CD4-positive, alpha-beta T cell treated with Interferon gamma for 1 hour (primary cell): ENCODE measurements around the gene PPP6C.
"Not testable (repeated sequence)": the region's sequence is repeated elsewhere in the genome, so short reads cannot be mapped to it uniquely, and the experiment has no call there.

ENCODE experiments used
- DNase-seq: peaks from one replicate; pipeline ENCODE4 v3.0.0-alpha.2; 2020

Gene PPP6C

DNA sequence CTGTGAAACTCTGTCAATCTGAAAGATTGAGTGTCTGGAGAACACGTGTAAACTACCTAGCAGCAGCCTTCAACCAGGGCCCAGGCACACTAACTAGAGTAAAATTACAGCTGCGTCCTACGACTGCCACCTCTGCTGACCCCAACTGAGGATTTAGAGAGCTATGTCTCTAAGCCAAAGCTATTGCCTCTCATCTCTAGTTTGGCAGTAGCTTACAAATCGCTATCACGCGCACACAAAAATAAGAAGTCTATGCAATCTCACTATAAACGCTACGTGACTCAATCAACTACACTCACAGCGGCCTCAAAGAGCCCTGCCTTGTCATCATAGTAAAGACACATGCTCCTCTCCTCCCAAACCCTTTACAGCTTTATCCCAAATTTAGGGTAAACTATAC is 8.7 kb downstream of the PPP6C start:
- no peak for DNase-seq

DNA sequence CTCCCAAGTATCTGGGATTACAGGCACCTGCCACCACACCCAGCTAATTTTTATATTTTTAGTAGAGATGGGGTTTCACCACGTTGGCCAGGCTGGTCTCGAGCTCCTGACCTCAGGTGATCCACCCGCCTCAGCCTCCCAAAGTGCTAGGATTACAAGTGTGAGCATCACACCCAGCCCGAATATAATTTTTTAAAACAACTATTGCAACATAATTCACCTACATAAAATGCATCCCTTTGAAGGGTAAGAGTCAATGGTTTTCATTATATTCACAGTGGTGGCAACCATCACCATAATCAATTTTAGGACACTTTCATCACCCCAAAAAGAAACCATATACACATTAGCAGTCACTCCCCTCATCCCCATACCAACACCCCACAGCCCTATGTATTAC is 9.8 kb downstream of the PPP6C start:
- not testable (repeated sequence) for DNase-seq

DNA sequence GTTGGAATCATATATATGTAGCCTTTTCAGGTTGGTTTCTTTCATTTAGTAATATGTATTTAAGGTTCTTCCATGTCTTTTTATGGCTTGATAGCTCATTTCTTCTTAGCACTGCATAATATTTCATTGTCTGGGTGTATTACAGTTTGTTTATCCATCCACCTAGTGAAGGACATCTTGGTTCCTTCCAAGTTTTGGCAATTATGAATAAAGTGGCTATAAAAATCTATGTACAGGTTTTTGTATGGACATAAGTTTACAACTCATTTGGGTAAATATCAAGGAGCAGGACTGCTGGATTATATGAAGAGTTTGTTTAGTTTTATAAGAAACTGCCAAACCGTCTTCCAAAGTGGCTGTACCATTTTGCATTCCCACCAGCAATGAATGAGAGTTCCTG is 11.7 kb downstream of the PPP6C start:
- DNase-seq, result no peak

DNA sequence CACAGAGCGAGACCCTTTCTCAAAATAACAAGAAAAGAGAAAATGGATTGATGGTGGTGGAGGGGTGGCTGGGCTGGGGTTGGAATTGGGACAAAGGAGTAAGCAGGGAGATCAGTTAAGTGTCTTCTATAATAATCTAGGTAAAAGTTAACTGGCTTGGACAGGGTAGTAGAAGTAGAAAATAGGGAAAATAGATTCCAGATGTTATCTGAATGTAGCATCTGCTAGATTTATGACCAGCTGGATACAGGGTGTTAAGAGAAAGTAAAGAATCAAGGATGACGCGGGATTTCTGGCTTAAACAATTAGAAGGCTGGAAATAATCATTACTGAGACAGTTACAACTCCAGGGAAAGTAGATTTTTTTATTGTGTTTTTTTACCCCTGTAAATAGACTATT is 13.0 kb downstream of the PPP6C start:
- DNase-seq, result no peak

DNA sequence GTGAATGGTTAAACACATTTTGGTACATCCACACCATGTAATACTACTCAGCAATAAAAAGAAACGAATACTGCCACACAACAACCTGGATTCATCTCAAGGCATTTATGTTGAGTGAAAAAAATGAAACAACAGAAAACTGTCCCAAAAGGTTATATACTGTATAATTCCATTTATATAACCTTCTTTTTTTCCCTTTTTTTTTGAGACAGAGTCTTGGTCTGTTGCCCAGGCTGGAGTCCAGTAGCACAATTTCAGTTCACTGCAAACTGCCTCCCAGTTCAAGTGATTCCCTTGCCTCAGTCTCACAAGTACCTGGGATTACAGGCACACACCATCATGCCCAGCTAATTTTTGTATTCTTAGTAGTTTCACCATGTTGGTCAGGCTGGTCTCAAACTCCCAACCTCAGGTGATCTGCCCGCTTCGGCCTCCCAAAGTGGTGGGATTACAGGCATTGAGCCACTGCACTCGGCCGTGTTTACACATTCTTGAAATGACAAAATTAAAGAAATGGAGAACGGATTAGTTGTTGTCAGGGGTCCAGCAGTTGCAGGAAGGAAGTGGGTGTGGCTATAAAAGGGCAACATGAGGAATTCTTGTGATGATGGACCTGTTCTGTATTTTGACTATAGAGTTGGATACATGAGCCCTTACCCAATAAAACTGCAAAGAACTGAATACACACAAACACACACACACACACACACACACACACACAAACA is 17.4 kb downstream of the PPP6C start:
- no peak for DNase-seq

DNA sequence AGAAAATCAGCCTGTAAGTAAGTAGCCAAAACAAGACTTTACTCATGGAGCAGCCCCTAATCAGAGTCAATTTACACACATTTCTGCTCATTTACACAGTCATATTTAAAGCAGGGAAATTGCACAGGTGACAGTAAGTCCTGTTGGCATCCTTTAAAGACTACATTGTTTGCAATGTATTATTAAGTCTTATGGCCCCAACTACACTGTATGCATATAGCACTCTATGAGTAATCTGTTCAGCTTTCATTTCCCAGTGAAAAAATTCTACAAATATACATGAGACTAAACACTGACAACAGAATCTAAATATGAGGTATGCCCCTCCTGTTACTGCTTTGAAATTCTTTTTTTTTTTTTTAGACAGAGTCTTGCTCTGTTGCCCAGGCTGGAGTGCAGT is 19.7 kb downstream of the PPP6C start:
- no peak for DNase-seq

DNA sequence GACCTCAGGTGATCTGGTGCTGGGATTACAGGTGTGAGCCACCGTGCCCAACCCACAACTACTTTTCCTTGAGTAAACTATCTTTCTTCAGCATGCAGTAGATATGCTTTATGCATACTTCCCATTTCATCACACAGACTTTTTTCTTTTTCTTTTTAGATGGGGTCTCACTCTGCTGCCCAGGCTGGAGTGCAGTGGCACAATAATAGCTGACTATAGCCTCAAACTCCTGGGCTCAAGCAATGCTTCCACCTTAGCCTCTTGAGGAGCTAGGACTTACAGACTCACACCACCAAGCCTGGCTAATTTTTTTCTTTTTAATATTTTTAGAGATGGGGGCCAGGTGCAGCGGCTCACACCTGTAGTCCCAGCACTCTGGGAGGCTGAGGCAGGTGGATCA is 22.8 kb downstream of the PPP6C start:
- no peak for DNase-seq

DNA sequence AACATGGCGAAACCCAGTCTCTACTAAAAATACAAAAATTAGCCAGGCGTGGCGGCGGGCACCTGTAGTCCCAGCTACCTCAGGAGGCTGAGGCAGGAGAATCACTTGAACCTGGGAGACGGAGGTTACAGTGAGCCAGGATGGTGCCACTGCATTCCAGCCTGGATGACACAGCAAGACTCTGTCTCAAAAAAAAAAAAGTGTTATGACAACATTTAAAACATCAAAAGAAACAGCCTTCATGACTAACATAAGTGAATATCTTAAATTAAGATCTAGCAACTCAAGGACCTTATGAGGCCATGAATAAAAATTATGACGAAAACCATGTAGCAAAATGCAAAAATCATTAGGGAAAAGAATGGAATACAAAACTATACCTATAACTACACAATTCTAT is 26.7 kb downstream of the PPP6C start:
- not testable (repeated sequence) for DNase-seq

DNA sequence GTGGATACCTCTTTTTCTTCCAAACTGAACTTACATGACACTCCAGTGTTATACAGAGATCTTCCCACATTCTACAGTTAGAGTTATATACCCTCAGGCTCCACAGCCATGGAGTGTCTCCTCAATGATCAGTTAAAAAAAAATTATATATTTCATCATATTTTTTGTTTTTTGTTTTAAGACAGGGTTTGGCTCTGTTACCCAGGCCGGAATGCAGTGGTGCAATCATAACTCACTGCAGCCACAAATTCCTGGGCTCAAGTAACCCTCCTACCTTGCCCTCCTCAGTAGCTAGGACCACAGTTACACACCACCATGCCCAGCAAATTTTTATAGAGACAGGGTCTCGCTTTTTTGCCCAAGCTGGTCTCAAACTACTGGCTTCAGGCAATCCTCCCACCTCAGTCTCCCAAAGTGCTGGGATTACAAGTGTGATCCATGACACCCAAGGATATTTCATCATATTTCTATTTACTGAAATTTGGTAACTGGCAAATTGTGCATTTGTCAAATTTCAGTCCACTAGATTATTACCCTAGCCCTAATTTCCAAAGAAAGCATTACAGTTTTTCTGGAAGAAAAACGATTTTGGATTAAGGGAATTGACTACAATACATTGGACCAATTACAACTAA is 28.2 kb downstream of the PPP6C start:
- no peak for DNase-seq

DNA sequence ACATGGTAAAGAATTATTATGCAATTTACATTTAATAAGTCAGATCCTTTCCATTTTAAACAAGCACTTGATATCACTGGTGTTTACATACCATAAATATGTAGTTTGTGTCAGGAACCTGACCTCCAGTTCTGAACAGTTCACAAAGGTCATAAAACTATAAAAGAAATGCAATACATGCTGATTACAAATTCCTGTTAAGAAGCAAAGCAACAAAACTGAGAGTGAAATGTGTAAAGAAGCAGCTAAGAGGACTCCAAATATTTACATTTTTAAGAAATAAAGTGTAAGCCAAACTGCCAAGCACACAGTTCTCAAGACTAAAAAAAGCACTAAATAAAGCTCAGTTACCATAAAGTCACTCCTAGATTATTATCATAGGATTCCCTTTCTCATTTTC is 28.9 kb downstream of the PPP6C start:
- DNase-seq, result no peak

DNA sequence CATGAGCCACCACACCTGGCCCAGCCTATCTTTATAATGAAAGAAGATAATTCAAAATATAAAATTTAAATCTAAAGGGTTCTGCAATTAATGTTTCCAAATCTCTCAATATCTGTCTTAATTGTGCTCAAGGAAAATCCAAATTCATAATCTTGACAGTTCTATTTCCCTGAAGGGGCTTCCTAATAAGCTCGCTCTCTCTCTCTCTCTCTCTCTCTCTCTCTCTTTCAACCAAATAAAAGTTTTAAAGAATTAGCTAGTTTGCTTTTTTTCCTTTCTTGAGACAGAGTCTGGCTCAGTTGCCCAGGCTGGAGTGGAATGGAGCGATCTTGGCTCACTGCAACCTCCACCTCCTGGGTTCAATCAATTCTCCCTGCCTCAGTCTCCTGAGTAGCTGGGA is 33.1 kb downstream of the PPP6C start:
- no peak for DNase-seq

DNA sequence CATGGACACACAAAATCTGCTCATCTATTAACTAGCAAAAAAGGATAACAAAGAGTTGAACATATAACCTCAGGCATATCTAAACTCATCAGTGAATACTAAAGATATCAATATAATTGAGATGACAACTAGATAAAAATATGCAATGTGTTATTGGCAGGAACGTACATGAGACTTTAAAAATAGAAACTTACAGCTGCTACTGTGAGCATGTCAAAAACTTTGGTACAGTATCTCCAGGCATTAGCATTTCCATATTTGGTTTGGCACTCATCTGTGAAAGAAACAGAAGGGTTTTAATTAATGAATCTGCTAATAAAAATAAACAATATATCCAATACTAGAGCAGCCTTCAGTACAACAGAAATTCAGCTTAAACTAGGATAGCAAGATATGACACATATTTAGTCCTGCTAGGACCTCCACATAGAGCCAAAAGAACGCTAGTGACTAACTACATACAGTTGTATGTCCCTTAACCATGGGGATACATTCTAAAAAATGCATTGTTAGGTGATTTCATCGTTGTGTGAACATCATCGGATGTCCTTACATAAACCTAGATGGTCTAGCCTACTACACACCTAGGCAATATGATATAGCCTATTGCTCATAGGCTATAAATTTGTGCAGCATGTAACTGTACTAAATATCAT is 35.8 kb downstream of the PPP6C start:
- no peak for DNase-seq

DNA sequence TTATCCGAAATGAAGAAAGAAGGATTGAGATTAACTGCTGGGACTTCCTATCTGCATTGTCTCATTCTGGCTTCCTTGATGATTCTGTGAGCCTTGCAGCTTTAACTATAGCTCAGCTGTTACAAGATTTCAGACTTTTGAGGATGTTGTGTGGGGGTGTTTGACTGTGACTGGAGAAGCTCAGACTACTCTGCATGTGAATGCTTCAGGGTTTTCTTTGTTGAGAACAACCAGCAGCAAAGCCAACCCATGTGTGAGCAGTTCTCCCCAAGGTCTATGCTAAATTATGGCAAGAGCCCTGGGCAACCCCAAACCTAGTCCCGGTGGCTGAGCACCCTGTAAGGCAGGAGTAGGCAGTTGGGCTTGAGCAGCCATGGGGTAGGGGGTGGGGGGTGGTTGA is 37.9 kb downstream of the PPP6C start:
- no peak for DNase-seq

DNA sequence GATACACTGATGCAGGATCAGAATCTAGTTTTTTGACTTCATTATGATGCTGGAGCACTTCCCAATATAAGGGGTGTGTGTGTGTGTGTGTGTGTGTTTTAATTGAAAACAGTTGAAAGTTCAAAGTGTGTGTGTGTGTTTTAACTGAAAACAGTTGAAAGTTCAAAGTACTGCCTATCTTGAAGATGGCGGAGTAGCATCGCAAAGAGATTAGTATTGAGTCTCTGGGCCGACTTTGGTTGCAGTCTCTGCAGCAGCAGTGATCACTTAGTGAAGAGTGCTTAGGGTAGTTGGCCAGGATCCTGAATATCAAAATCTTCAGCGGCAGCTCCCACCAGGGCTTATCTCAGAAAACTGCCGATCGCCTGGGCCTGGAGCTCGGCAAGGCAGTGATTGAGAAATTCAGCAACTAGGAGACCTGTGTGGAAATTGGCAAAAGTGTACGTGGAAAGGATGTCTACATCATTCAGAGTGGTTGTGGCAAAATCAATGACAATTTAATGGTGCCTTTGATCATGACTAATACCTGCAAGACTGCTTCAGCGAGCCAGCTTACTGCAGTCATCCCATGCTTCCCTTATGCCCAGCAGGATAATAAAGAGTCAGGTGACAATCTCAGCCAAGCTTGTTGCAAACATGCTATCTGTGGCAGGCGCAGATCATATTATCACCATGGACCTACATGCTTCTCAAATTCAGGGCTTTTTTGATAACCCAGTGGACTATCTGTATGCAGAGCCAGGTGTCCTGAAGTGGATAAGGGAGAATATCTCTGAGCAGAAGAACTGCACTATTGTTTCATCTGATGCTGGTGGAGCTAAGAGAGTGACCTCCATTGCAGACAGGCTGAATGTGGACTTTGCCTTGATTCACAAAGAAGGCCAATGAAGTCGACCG is 39.0 kb downstream of the PPP6C start:
- DNase-seq, result no peak

DNA sequence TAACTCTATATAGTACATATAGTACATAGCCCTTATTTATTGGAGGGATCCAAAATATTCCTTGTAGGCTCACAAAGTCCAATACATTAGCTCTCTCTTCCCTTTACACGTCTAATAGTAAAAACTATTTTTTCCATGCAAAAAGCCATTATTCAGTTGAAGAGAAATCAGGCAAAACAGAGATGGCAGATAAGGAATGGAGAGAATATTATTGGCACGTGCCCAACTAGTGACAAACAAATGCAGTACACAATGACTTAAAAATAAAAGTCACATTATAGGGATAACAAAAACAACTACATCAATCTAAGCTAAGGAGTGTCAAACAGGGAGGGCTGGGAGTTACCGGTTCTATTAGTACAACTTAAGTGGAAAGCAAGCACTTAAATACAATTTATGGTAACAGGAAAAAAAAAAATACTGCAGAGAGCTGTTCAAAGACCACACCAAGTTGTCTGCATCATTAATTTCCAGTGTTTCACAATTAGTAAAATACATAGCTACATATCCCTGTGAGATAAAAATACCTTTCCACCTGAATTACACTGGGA is 42.1 kb downstream of the PPP6C start:
- no peak for DNase-seq

DNA sequence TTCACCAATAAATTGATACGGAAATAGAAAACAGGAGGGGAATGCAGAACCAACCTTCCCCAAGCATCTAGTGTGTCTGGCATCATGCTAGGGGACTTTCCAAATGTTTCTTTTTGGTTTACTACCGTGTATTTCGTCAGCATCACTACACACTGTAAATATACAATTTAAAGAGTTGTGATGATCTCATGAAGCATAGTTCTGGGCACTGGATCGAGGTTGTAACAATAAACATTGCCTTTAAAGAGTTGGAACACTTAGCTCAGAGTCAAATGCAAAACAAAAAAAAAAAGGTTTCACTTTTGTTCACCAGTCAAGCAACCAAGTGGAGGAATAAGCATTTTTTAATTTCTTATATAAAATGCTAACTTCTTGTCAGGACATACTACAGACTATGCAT is 43.4 kb downstream of the PPP6C start:
- DNase-seq, result no peak

DNA sequence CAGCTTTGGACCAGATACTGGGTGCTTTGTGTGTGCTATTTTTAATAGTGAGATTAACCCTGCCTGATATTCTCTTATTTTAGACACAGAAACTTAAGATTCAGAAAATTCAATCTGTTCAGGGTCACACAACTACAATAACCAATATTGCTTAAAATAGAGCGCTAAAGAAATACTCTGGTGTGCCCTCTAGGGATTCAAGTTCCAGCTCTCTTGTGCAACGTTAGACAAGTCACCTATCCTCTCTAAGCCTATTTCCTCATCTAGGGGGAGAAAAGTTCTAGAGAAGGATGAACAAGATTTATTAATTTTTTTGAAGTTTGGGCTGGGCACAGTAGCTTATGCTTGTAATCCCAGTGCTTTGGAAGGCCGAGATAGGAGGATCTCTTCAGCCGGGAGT is 44.2 kb downstream of the PPP6C start:
- DNase-seq, result no peak

DNA sequence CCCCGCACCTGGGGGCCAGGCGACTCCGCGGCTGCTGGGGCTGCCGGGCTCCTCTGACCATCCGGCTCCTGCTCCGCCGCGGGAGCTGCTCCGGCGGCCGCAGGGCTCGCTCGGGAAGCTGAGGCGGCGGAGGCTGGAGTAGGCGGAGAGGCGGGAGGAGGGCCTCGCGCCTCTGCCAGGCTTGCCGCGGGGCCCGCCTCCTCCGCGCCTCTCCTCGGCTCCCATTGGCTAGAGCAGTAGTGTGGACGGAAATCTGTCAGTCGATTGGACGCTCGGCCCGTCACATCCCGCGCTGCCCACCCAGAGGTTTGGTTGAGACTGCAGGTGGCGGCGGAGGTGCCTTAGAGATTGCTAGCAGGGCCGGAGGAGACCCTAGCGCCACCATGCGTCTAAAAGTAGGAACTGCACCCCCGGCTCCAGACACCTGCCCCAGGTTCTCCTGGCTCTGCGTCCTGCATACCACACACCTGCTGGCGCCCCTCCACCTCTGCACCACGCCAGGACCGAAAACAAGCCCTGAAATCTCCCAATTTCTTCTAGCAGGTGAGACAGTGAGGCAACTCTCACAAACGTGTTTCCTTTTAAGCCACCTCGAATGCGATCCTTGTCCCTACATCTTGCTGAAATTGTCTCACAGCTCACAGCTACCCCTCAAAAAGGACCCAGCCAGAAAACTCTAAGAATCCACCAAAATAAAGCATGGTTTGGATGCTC is 46.1 kb downstream of the PPP6C start, which contains the start of gene SCAI:
Gene SCAI, minus strand, starts transcription at position 152 of the 714 bp plus-strand sequence. Its CDS starts 91 bp downstream, at position 61.
- peak; percentile 99 for DNase-seq

DNA sequence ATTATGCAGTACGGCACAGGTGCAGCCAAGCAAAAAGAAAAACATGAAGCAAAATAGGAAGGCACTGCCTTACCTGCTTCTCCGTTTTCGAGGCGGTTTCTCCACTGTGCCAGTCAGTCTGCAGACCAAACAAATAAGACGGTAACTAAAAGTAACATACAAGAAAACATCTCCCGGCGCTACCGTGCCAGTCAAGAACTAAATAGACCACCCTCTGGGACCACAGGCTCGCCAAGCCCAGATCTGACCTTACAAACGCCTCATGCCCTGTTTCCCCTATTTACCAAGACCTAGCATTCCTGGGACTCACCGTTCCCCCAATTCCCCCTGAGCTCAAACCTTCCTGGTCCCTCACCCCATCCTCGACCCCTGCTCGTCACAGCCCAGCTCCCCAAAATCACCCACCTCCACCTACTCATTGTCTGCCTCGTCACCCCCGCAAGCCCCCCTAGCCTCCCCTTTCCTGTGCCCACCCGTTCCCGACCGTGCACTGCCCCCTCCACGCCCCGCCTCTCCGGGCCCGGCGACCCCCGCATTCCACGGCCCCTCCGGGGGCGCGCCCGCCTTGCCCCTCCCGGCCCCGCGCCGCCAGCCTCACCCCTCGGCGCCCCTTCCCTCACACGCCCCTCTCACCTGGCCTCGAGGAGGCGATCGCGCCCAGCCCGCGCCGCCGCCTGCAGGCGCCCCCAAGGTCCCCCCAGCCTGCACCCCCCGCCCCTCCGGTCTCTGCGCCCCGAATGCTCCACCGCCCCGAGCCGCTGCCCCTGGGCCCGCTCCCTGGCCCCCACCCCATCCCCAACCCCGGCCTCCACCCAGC is 46.8 kb downstream of the PPP6C start:
- no peak for DNase-seq

DNA sequence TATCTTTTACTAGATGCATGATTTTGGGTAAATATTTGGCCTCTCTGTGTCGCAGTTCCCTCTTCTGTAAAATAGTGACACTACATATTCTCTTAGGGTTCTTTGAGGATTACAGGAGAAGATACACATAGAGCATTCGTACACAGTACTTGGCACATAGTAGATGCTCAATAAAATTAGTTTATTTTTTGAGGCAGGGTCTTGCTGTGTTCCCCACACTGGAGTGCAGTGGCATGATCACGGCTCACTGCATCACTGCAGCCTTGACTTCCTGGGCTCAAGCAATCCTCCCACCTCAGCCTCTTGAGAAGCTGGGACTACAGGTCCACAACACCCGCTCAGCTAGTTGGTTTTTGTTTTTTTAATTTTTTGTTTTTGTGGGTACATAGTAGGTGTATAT is 47.9 kb downstream of the PPP6C start:
- DNase-seq, result no peak

DNA sequence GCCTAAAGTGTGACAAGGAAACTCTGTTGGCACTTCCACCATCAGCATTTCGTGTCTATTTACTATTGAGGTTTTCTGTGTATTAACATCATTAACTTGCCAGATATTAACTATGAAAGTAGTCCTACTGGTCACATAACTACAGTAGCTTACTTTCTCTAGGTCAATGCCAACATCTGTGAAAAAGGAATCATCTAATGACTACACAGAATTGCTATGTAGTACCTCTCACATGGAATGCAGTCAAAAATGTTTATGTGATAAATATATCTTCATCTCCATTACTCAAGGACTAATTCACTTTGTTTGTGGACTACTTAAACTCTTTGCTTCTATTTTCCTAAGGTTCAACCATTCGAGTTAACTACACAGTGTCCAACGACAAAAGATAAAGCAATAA is 48.4 kb downstream of the PPP6C start:
- DNase-seq, result no peak
